ENCODE measurements around the gene ORAI2.
"Not testable (repeated sequence)": the region's sequence is repeated elsewhere in the genome, so short reads cannot be mapped to it uniquely, and the experiment has no call there.

ORAI2 gene

DNA sequence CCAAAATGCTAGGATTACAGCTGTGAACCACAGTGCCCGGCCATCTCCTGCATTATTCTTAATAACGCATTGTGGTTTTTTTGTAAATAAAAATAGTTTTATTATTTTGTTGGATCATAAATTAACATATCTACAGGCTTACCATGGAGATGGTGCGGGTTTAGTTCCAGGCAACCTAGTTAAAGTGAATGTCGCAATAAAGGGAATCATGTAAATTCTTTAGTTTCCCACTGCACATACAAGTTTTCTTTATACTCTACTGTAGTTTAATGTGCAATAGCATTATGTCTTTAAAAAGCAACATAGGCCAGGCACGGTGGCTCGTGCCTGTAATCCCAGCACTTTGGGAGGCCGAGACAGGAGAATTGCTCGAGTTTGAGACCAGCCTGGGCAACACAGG, 34.8 kb upstream of the ORAI2 start:
- Histone ChIP-seq H3K27me3 (ENCODE audit: insufficient read depth, poor library complexity, severe bottlenecking) (no peaks in the 10 kb centered on the region), H3K9me3 (ENCODE audit: severe bottlenecking) (no peaks in the 10 kb centered on the region), H3K27ac (ENCODE audit: poor library complexity, severe bottlenecking) (no peak overlapping the region), H3K4me1 (ENCODE audit: insufficient read depth, poor library complexity, severe bottlenecking) (no peaks in the 10 kb centered on the region), H3K4me3 (ENCODE audit: severe bottlenecking) (no peak overlapping the region), H3K36me3 (ENCODE audit: low read depth) (peaks cover 59% of the 10 kb centered on the region)
- no peak for DNase-seq (ENCODE audit: low spot score)
- TF ChIP-seq, protein P1, sequence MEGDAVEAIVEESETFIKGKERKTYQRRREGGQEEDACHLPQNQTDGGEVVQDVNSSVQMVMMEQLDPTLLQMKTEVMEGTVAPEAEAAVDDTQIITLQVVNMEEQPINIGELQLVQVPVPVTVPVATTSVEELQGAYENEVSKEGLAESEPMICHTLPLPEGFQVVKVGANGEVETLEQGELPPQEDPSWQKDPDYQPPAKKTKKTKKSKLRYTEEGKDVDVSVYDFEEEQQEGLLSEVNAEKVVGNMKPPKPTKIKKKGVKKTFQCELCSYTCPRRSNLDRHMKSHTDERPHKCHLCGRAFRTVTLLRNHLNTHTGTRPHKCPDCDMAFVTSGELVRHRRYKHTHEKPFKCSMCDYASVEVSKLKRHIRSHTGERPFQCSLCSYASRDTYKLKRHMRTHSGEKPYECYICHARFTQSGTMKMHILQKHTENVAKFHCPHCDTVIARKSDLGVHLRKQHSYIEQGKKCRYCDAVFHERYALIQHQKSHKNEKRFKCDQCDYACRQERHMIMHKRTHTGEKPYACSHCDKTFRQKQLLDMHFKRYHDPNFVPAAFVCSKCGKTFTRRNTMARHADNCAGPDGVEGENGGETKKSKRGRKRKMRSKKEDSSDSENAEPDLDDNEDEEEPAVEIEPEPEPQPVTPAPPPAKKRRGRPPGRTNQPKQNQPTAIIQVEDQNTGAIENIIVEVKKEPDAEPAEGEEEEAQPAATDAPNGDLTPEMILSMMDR (IDR thresholded peaks at IDR 0.05; ENCODE audit: poor library complexity, severe bottlenecking), result no peak
- no peak for ATAC-seq (ENCODE audit: low read depth)

DNA sequence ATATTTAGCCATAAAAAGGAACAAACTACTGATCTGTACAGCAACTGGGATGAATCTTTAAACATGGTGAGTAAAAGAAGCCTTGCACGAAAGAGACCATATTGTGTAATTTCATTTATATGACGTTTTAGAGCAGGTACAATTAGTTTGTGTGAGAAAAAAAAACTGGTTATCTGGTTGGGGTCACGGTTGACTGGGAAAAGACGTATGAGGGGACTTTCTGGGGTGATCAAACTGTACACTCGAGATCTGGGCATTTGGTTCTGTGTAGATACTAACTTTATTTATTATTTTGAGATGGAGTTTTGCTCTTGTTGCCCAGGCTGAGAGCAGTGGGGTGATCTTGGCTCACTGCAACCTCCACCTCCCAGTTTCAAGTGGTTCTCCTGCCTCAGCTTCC, 33.0 kb upstream of the ORAI2 start:
- H3K4me3 ChIP-seq (ENCODE audit: severe bottlenecking), result no peak overlapping the region
- ATAC-seq (ENCODE audit: low read depth), result no peak
- H3K27me3 ChIP-seq (ENCODE audit: insufficient read depth, poor library complexity, severe bottlenecking), result no peaks in the 10 kb centered on the region
- no peaks in the 10 kb centered on the region for H3K9me3 ChIP-seq (ENCODE audit: severe bottlenecking)
- no peaks in the 10 kb centered on the region for H3K4me1 ChIP-seq (ENCODE audit: insufficient read depth, poor library complexity, severe bottlenecking)
- H3K27ac ChIP-seq (ENCODE audit: poor library complexity, severe bottlenecking), result no peak overlapping the region
- peaks cover 71% of the 10 kb centered on the region for H3K36me3 ChIP-seq (ENCODE audit: low read depth)
- TF ChIP-seq, protein P1 (IDR thresholded peaks at IDR 0.05; ENCODE audit: poor library complexity, severe bottlenecking), result no peak
- no peak for DNase-seq (ENCODE audit: low spot score)

GRCh38 chr7:102403563-102403962, 29.8 kb upstream of the ORAI2 start:
- H3K27ac ChIP-seq (ENCODE audit: poor library complexity, severe bottlenecking), result no peak overlapping the region
- peaks cover 100% of the 10 kb centered on the region for H3K36me3 ChIP-seq (ENCODE audit: low read depth)

GRCh38 chr7:102404005-102404861, 29.1 kb upstream of the ORAI2 start:
- no peak for DNase-seq (ENCODE audit: low spot score)
- Histone ChIP-seq H3K36me3 (ENCODE audit: low read depth) (peaks cover 100% of the 10 kb centered on the region), H3K4me3 (ENCODE audit: severe bottlenecking) (no peak overlapping the region), H3K4me1 (ENCODE audit: insufficient read depth, poor library complexity, severe bottlenecking) (no peaks in the 10 kb centered on the region), H3K9me3 (ENCODE audit: severe bottlenecking) (no peaks in the 10 kb centered on the region), H3K27me3 (ENCODE audit: insufficient read depth, poor library complexity, severe bottlenecking) (no peaks in the 10 kb centered on the region), H3K27ac (ENCODE audit: poor library complexity, severe bottlenecking) (no peak overlapping the region)
- TF ChIP-seq, protein P1 (IDR thresholded peaks at IDR 0.05; ENCODE audit: poor library complexity, severe bottlenecking), result peak; percentile 68
- ATAC-seq (ENCODE audit: low read depth), result peak; percentile 92

More at GRCh38 chr7:102403563-102403962, 29.8 kb upstream of the ORAI2 start:
- Histone ChIP-seq H3K4me1 (ENCODE audit: insufficient read depth, poor library complexity, severe bottlenecking) (no peaks in the 10 kb centered on the region), H3K27me3 (ENCODE audit: insufficient read depth, poor library complexity, severe bottlenecking) (no peaks in the 10 kb centered on the region), H3K9me3 (ENCODE audit: severe bottlenecking) (no peaks in the 10 kb centered on the region), H3K4me3 (ENCODE audit: severe bottlenecking) (no peak overlapping the region)
- TF ChIP-seq, protein P1 (IDR thresholded peaks at IDR 0.05; ENCODE audit: poor library complexity, severe bottlenecking), result no peak
- DNase-seq (ENCODE audit: low spot score) (no peak), ATAC-seq (ENCODE audit: low read depth) (no peak)

- H3K4me3 ChIP-seq (ENCODE audit: severe bottlenecking); H3K9me3 ChIP-seq (ENCODE audit: severe bottlenecking); H3K27ac ChIP-seq (ENCODE audit: poor library complexity, severe bottlenecking); ATAC-seq (ENCODE audit: low read depth); H3K4me1 ChIP-seq (ENCODE audit: insufficient read depth, poor library complexity, severe bottlenecking); H3K27me3 ChIP-seq (ENCODE audit: insufficient read depth, poor library complexity, severe bottlenecking); DNase-seq (ENCODE audit: low spot score): not testable (repeated sequence)
- H3K36me3 ChIP-seq (ENCODE audit: low read depth), result peaks cover 100% of the 10 kb centered on the region
- TF ChIP-seq, protein P1 (IDR thresholded peaks at IDR 0.05; ENCODE audit: poor library complexity, severe bottlenecking), result peak; percentile 43
These were observed 28.6 kb upstream of the ORAI2 start for GRCh38 chr7:102404862-102405188.
